MM.1S (cell line): ENCODE results near the gene KCNK13.

Experiments
- DNase-seq: peaks from one replicate; pipeline ENCODE4 v3.0.0-alpha.2; 2015
- H2AFZ ChIP-seq: fragments of 300-600 bp; sonication (generic); 2 replicates; pipeline ENCODE4 v1.6.0; 2016; ENCODE audit warnings: antibody characterized with exemption, low read length
- H3F3A ChIP-seq: fragments of 300-600 bp; sonication (generic); 2 replicates; pipeline ENCODE4 v1.6.1; 2016; ENCODE audit warnings: mild to moderate bottlenecking, antibody characterized with exemption, low read length, moderate library complexity, mixed read lengths; ENCODE audit not compliant: insufficient read depth
- H3K27ac ChIP-seq: fragments of 300-600 bp; sonication (generic); 2 replicates; pipeline ENCODE4 v1.5.1; 2016; ENCODE audit warnings: mild to moderate bottlenecking, low read length
- H3K27me3 ChIP-seq: fragments of 300-600 bp; sonication (generic); replicated peaks from 2 replicates; pipeline ENCODE4 v1.6.0; 2016; ENCODE audit warnings: low read length; ENCODE audit not compliant: insufficient read depth
- H3K36me3 ChIP-seq: fragments of 300-600 bp; sonication (generic); replicated peaks from 2 replicates; pipeline ENCODE4 v1.6.1; 2016; ENCODE audit warnings: mild to moderate bottlenecking, low read length, mixed read lengths; ENCODE audit not compliant: insufficient read depth
- H3K4me1 ChIP-seq: fragments of 300-600 bp; sonication (generic); 2 replicates; pipeline ENCODE4 v1.6.1; 2016; ENCODE audit warnings: low read length, mixed read lengths
- H3K4me2 ChIP-seq: fragments of 300-600 bp; sonication (generic); 2 replicates; pipeline ENCODE4 v1.6.0; 2016; ENCODE audit warnings: low read depth, low read length
- H3K4me3 ChIP-seq: fragments of 300-600 bp; sonication (generic); 2 replicates; pipeline ENCODE4 v1.5.1; 2016; ENCODE audit warnings: low read length, mixed read lengths
- H3K79me2 ChIP-seq: fragments of 300-600 bp; sonication (generic); 2 replicates; pipeline ENCODE4 v1.6.1; 2016; ENCODE audit warnings: mixed run types, low read length, mixed read lengths
- H3K9ac ChIP-seq: fragments of 300-600 bp; sonication (generic); 2 replicates; pipeline ENCODE4 v1.6.1; 2016; ENCODE audit warnings: low read length, mixed read lengths
- H3K9me2 ChIP-seq: fragments of 300-600 bp; sonication (generic); replicated peaks from 2 replicates; pipeline ENCODE4 v1.6.1; 2016; ENCODE audit warnings: mild to moderate bottlenecking, low read length, mixed read lengths; ENCODE audit not compliant: insufficient read depth
- H3K9me3 ChIP-seq: fragments of 300-600 bp; sonication (generic); replicated peaks from 2 replicates; pipeline ENCODE4 v1.6.1; 2016; ENCODE audit warnings: mild to moderate bottlenecking, low read length, mixed read lengths; ENCODE audit not compliant: insufficient read depth
- H4K20me1 ChIP-seq: fragments of 300-600 bp; sonication (generic); 2 replicates; pipeline ENCODE4 v1.6.1; 2016; ENCODE audit warnings: mild to moderate bottlenecking, low read length, moderate library complexity, mixed read lengths; ENCODE audit not compliant: insufficient read depth
- EZH2 ChIP-seq: fragments of 300-600 bp; sonication (generic); optimal IDR thresholded peaks from 2 replicates; pipeline ENCODE3; 2017; ENCODE audit warnings: low read depth, mild to moderate bottlenecking, antibody characterized with exemption, low read length, mixed read lengths
- EZH2phosphoT487 ChIP-seq: fragments of 300-600 bp; sonication (generic); IDR thresholded peaks from 2 replicates; pipeline ENCODE4 v1.6.1; 2018; ENCODE audit warnings: antibody characterized with exemption, low read length
- TF ChIP-seq, protein P1 (sequence below): fragments of 300-600 bp; sonication (generic); IDR thresholded peaks from 2 replicates; pipeline ENCODE4 v1.5.1; 2016; ENCODE audit warnings: antibody characterized with exemption, low read length, mixed read lengths

KCNK13 gene

DNA sequence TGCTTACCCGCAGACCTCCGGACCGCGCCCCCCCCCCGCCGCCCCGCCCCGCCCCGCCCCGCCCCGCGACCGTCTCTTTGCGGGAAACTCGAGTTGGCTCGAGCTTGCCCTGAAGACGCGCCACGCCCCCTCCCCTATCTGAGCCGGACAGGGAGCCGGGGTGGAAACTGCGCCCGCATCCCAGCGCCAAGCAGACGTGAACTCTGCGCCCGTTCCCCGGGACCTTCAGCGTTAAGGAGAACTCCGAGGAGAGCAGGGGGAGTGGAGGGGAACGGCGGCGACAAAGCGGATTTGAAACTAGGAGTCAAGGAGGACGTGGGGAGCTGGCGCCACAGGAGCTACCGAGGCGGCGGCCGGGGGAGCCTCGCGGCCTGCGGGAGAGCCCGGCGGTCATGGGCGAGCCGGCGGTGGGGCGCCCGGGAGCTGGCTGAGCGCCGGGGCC, at the start of gene KCNK13:
Gene KCNK13, plus strand, starts transcription at position 310 of the 442 bp plus-strand sequence. CDS start 212 bp downstream, outside the sequence.
- TF ChIP-seq, protein P1, sequence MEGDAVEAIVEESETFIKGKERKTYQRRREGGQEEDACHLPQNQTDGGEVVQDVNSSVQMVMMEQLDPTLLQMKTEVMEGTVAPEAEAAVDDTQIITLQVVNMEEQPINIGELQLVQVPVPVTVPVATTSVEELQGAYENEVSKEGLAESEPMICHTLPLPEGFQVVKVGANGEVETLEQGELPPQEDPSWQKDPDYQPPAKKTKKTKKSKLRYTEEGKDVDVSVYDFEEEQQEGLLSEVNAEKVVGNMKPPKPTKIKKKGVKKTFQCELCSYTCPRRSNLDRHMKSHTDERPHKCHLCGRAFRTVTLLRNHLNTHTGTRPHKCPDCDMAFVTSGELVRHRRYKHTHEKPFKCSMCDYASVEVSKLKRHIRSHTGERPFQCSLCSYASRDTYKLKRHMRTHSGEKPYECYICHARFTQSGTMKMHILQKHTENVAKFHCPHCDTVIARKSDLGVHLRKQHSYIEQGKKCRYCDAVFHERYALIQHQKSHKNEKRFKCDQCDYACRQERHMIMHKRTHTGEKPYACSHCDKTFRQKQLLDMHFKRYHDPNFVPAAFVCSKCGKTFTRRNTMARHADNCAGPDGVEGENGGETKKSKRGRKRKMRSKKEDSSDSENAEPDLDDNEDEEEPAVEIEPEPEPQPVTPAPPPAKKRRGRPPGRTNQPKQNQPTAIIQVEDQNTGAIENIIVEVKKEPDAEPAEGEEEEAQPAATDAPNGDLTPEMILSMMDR = no peak
- TF ChIP-seq EZH2phosphoT487 (no peak), EZH2 (no peak)
- Histone ChIP-seq H3K27me3 (no peaks in the 10 kb centered on the region), H3K9me2 (no peaks in the 10 kb centered on the region), H2AFZ (no peak within 1 kb of the TSS), H3K4me3 (peak within 1 kb of the TSS; percentile 37; the same call in 1 of the 2 replicates), H3F3A (no peaks in the 10 kb centered on the region), H3K4me2 (peak within 1 kb of the TSS; percentile 41; the same call in 1 of the 2 replicates), H3K36me3 (no peaks in the 10 kb centered on the region), H3K4me1 (no peaks in the 10 kb centered on the region), H3K9ac (no peak within 1 kb of the TSS), H3K9me3 (no peaks in the 10 kb centered on the region), H3K79me2 (no peaks in the 10 kb centered on the region), H4K20me1 (no peaks in the 10 kb centered on the region), H3K27ac (no peak within 1 kb of the TSS)
- DNase-seq = no peak

DNA sequence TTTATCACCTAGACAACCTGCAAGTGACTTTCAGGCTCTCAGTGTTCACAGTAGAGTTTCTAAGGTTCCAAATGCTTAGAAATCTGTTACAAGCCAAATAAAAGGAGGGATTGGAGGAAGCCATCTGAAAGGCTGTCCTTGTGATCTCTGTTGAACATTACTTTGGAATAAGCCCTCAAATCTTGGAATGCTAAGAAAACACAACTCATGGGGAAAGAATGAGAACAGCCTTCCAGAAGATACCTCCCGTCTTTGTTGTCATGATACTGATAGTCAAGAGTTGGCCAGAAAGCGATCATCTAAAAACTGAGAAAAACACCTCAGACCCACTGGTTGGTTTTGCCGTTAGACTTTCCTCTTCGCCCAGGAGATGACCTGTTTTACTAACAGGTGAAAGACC, 44.4 kb upstream of the KCNK13 start:
- Histone ChIP-seq H4K20me1 (no peaks in the 10 kb centered on the region), H2AFZ (no peak overlapping the region), H3K4me3 (no peak overlapping the region), H3K36me3 (no peaks in the 10 kb centered on the region), H3K4me1 (no peaks in the 10 kb centered on the region), H3K9me3 (no peaks in the 10 kb centered on the region), H3K27ac (no peak overlapping the region), H3K4me2 (no peak overlapping the region), H3K9ac (no peak overlapping the region), H3K27me3 (no peaks in the 10 kb centered on the region), H3F3A (no peaks in the 10 kb centered on the region), H3K9me2 (no peaks in the 10 kb centered on the region), H3K79me2 (no peaks in the 10 kb centered on the region)
- DNase-seq = no peak
- TF ChIP-seq, protein P1 = no peak
- TF ChIP-seq EZH2phosphoT487 (no peak), EZH2 (no peak)

DNA sequence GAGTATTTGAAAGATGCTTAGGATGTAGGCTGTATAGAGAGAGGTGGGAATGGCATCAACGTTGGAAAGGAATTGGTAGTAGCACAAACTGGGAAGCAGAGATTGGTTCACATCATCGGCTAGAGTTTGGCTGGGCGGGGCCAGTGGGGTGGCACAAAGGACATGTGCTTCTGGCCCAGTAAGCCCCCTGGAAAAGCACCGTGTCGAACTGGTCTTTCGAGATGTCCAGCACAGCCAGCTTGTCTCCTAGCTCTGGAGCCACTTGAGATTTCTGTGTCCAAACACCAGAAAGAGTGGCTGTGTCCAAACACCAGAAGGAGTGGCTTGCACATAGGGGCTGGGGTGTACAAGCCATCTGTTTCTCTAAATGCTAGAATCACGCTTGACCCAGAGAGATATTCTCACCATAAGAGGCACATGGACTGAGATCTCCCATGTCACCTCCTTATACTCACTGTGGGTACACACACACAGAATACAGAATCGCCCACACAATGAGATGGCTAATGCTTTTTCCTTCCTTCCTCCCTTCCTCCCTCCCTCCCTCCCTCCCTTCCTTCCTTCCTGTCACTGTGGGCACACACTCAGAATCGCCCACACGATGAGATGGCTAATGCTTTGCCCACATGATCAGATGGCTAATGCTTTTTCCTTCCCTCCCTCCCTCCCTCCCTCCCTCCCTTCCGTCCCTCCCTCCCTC, 41.8 kb upstream of the KCNK13 start:
- Histone ChIP-seq H3K4me3 (no peak overlapping the region), H3K9me2 (no peaks in the 10 kb centered on the region), H3K9me3 (no peaks in the 10 kb centered on the region), H3K4me1 (no peaks in the 10 kb centered on the region), H2AFZ (no peak overlapping the region), H3K36me3 (no peaks in the 10 kb centered on the region), H3K79me2 (no peaks in the 10 kb centered on the region), H3K4me2 (no peak overlapping the region), H3F3A (no peaks in the 10 kb centered on the region), H3K27ac (no peak overlapping the region), H3K27me3 (no peaks in the 10 kb centered on the region), H4K20me1 (no peaks in the 10 kb centered on the region), H3K9ac (no peak overlapping the region)
- no peak for TF ChIP-seq EZH2phosphoT487
- TF ChIP-seq EZH2 = no peak
- TF ChIP-seq, protein P1 = no peak
- no peak for DNase-seq
